ENCODE data around the gene FAM83C.
"Not testable (repeated sequence)": the region's sequence is repeated elsewhere in the genome, so short reads cannot be mapped to it uniquely, and the experiment has no call there.

The FAM83C gene

GRCh38 chr20:35271073-35271882 is 20.9 kb downstream of the FAM83C start:
- TF ChIP-seq, protein P1, sequence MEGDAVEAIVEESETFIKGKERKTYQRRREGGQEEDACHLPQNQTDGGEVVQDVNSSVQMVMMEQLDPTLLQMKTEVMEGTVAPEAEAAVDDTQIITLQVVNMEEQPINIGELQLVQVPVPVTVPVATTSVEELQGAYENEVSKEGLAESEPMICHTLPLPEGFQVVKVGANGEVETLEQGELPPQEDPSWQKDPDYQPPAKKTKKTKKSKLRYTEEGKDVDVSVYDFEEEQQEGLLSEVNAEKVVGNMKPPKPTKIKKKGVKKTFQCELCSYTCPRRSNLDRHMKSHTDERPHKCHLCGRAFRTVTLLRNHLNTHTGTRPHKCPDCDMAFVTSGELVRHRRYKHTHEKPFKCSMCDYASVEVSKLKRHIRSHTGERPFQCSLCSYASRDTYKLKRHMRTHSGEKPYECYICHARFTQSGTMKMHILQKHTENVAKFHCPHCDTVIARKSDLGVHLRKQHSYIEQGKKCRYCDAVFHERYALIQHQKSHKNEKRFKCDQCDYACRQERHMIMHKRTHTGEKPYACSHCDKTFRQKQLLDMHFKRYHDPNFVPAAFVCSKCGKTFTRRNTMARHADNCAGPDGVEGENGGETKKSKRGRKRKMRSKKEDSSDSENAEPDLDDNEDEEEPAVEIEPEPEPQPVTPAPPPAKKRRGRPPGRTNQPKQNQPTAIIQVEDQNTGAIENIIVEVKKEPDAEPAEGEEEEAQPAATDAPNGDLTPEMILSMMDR (IDR thresholded peaks at IDR 0.05; ENCODE audit: low read length, missing control alignments) = no peak
- no peak for DNase-seq (ENCODE audit: low read depth)
- no peak overlapping the region for H3K4me3 ChIP-seq (replicated peaks; ENCODE audit: low read depth, low read length)

DNA sequence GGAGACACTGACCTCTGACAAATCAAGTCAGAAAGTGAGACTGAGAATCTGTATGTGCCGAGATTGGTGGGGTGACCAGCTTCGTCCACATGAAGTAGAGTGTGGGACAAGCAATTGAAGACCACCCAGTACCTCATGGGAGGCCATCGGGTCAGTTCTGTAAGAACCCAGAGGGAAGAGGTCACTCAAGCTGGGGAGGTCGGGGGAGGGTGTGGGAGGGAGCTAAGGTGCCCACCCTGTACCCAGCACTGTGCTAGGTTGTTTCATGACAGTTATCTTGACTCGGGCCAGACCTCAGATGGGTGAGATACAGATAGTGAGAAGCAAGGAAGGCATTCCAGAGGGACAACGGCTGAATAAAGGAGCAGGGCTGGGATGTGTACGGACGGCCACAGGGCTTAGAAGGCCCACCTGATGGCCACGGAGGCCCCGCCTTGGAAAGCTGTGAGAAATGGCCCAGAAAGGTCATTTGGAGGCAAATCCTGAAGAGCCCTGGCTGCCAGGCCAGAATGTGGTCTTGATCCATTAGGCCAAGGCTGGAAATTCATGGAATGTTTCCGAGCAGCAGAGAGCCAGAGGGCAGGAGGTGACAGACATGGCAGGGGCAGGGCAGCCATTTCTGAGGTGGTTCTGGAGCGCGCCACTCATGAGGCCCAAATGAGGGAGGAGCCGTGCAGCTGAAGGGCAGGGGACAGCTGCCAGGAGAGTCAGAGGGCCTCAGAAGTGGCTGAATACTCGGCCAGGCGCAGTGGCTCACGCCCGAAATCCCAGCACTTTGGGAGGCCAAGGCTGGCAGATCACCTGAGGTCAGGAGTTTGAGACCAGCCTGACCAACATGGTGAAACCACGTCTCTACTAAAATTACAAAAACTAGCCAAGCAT is 22.0 kb downstream of the FAM83C start:
- H3K4me3 ChIP-seq (replicated peaks; ENCODE audit: low read depth, low read length) = no peak overlapping the region
- no peak for DNase-seq (ENCODE audit: low read depth)
- TF ChIP-seq, protein P1 (IDR thresholded peaks at IDR 0.05; ENCODE audit: low read length, missing control alignments) = no peak

- H3K4me3 ChIP-seq (replicated peaks; ENCODE audit: low read depth, low read length) = no peak overlapping the region
- peak; percentile 72 for DNase-seq (ENCODE audit: low read depth)
- TF ChIP-seq, protein P1 (IDR thresholded peaks at IDR 0.05; ENCODE audit: low read length, missing control alignments) = peak; percentile 87
Measured at GRCh38 chr20:35269055-35269781, 23.0 kb downstream of the FAM83C start.

GRCh38 chr20:35267092-35267491 is 25.1 kb downstream of the FAM83C start:
- TF ChIP-seq, protein P1 (IDR thresholded peaks at IDR 0.05; ENCODE audit: low read length, missing control alignments) = no peak
- no peak for DNase-seq (ENCODE audit: low read depth)
- H3K4me3 ChIP-seq (replicated peaks; ENCODE audit: low read depth, low read length) = no peak overlapping the region

GRCh38 chr20:35264755-35265154 is 27.5 kb downstream of the FAM83C start:
- no peak overlapping the region for H3K4me3 ChIP-seq (replicated peaks; ENCODE audit: low read depth, low read length)
- TF ChIP-seq, protein P1 (IDR thresholded peaks at IDR 0.05; ENCODE audit: low read length, missing control alignments) = peak; percentile 15
- DNase-seq (ENCODE audit: low read depth) = peak; percentile 21

GRCh38 chr20:35263532-35264341 is 28.5 kb downstream of the FAM83C start:
- no peak for DNase-seq (ENCODE audit: low read depth)
- no peak overlapping the region for H3K4me3 ChIP-seq (replicated peaks; ENCODE audit: low read depth, low read length)
- TF ChIP-seq, protein P1 (IDR thresholded peaks at IDR 0.05; ENCODE audit: low read length, missing control alignments) = no peak

DNA sequence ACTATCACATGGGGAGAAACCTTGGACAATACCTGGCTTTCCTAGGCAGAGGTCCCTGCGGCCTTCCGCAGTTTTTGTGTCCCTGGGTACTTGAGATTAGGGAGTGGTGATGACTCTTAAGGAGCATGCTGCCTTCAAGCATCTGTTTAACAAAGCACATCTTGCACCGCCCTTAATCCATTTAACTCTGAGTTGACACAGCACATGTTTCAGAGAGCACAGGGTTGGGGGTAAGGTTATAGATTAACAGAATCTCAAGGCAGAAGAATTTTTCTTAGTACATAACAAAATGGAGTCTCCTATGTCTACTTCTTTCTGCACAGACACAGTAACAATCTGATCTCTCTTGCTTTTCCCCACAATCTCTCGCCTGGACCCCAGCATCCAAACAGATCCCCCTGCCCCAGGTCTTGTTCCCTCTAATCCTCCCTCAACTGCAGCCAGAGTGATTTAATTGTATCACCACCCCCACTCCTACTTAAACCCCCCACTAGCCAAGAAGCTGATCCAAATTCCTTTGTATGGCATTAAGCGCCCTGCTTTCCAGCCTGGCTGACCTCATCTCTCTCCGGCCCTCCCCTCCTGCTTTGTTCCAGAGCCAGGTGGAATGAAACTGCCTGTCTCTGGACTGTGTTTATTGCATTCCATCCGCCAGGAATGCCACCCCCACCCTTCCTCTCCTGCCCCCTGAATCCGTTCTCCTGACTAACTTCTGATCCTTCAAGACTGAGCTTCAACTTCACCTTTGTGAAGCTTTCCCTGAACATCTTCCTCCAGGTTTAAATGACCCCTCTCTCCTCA is 29.3 kb downstream of the FAM83C start:
- H3K4me3 ChIP-seq (replicated peaks; ENCODE audit: low read depth, low read length) = not testable (repeated sequence)
- peak; percentile 55 for DNase-seq (ENCODE audit: low read depth)

GRCh38 chr20:35262321-35262720 is 29.9 kb downstream of the FAM83C start:
- not testable (repeated sequence) for DNase-seq (ENCODE audit: low read depth); H3K4me3 ChIP-seq (replicated peaks; ENCODE audit: low read depth, low read length)

Data from fibroblast of pulmonary artery (primary cell).